Sigmoid colon (tissue), 3 donors: ENCODE data around the gene ZSWIM5.
"Not testable (repeated sequence)": the region's sequence is repeated elsewhere in the genome, so short reads cannot be mapped to it uniquely, and the experiment has no call there.

Experiments
- CTCF ChIP-seq, 4 experiments: fragments of 450-650 bp in 3 of 4; fragments of 200-600 bp in 1 of 4; IDR thresholded peaks; one replicate each; pipeline ENCODE4 v1.5.1; 2016 to 2019; ENCODE audit warnings: antibody characterized with exemption in 4 of 4, mild to moderate bottlenecking in 3 of 4, moderate library complexity in 2 of 4
- POLR2A ChIP-seq, 2 donors: fragments of 450-650 bp; IDR thresholded peaks; one replicate each; pipeline ENCODE4 v1.6.1; 2016; ENCODE audit warnings: antibody characterized with exemption in 2 of 2, mild to moderate bottlenecking in 2 of 2, moderate library complexity in 2 of 2

GRCh38 chr1:45115198-45115597 is 91.2 kb downstream of the ZSWIM5 start:
- not testable (repeated sequence) for TF ChIP-seq CTCF, POLR2A (IDR thresholded peaks at IDR 0.05)
